OCI-LY7 (cell line): ENCODE data around the gene BAG1. TPM values are rescaled to one million over a fixed set of nuclear protein-coding genes. Genes with fewer than 3 reads are reported as not detected.

Source experiments
- BruUV-seq: library from RNA; stranded (reverse); fragments of 400-500 nt; replicated peaks from 2 replicates; lab custom pipeline; 2021; lab: Mats Ljungman, UMichigan
- CTCF ChIA-PET: fragments of 300-600 bp; sonication (Branson Sonifier 250); formaldehyde crosslinking; loops from one replicate; lab custom pipeline; 2022; ENCODE audit warnings: antibody characterized with exemption; ENCODE audit not compliant: unreplicated experiment; lab: Charles Lee
- POLR2A ChIA-PET: fragments of 300-600 bp; sonication (Branson Sonifier 250); formaldehyde crosslinking; loops from one replicate; lab custom pipeline; 2022; ENCODE audit warnings: antibody characterized with exemption; lab: Charles Lee
- DNase-seq: peaks from one replicate; pipeline ENCODE4 v3.0.0-alpha.2; 2015; ENCODE audit warnings: low spot score
- H2AFZ ChIP-seq: fragments of 200-600 bp; sonication (generic), shearing (Covaris generic); 2 replicates; pipeline ENCODE4 v1.6.1; 2014; ENCODE audit warnings: mild to moderate bottlenecking, antibody characterized with exemption, low read length, moderate library complexity
- H3K27ac ChIP-seq: fragments of 200-600 bp; sonication (generic); 2 replicates; pipeline ENCODE4 v1.5.1; 2014; ENCODE audit warnings: mixed run types, low read depth, mild to moderate bottlenecking, moderate library complexity, low read length, inconsistent platforms; ENCODE audit not compliant: poor library complexity, severe bottlenecking
- H3K36me3 ChIP-seq: fragments of 200-600 bp; sonication (generic); 2 replicates; pipeline ENCODE4 v1.6.1; 2014; ENCODE audit warnings: mild to moderate bottlenecking, antibody characterized with exemption, low read length, moderate library complexity, mixed read lengths; ENCODE audit not compliant: insufficient read depth
- H3K4me1 ChIP-seq: fragments of 200-600 bp; sonication (generic); 2 replicates; pipeline ENCODE4 v1.5.1; 2014; ENCODE audit warnings: mild to moderate bottlenecking, low read length; ENCODE audit not compliant: insufficient read depth, poor library complexity, severe bottlenecking
- H3K4me2 ChIP-seq: fragments of 200-600 bp; sonication (generic); 2 replicates; pipeline ENCODE4 v1.6.1; 2014; ENCODE audit warnings: mild to moderate bottlenecking, low read length
- H3K4me3 ChIP-seq: fragments of 200-600 bp; sonication (generic); 2 replicates; pipeline ENCODE4 v1.5.1; 2014; ENCODE audit warnings: mild to moderate bottlenecking, low read depth, low read length; ENCODE audit not compliant: poor library complexity, severe bottlenecking
- H3K79me2 ChIP-seq: fragments of 200-600 bp; sonication (generic); 2 replicates; pipeline ENCODE4 v1.6.1; 2016; ENCODE audit warnings: low read depth, mild to moderate bottlenecking, low read length, moderate library complexity, mixed read lengths; ENCODE audit not compliant: insufficient read depth
- H3K9me2 ChIP-seq: fragments of 200-600 bp; sonication (generic); 2 replicates; pipeline ENCODE4 v1.6.1; 2016; ENCODE audit warnings: mild to moderate bottlenecking, low read length, mixed read lengths; ENCODE audit not compliant: insufficient read depth
- H3K9me3 ChIP-seq: fragments of 200-600 bp; sonication (generic); 2 replicates; pipeline ENCODE4 v1.6.1; 2014; ENCODE audit warnings: mild to moderate bottlenecking, mixed run types, low read length, mixed read lengths
- H4K20me1 ChIP-seq: fragments of 200-600 bp; sonication (generic); 2 replicates; pipeline ENCODE4 v1.6.1; 2014; ENCODE audit warnings: mild to moderate bottlenecking, antibody characterized with exemption, low read length, moderate library complexity, mixed read lengths; ENCODE audit not compliant: insufficient read depth
- EZH2phosphoT487 ChIP-seq: fragments of 200-600 bp; sonication (generic); IDR thresholded peaks from 2 replicates; pipeline ENCODE4 v1.6.1; 2018; ENCODE audit warnings: low read depth, borderline replicate concordance, mild to moderate bottlenecking, mixed run types, antibody characterized with exemption, low read length, moderate library complexity, mixed read lengths
- intact Hi-C: fragments of 100-400 bp; cut with micrococcal nuclease; formaldehyde crosslinking; loops from one replicate; pipeline ENCODE4 v1.10.0; 2022; ENCODE audit not compliant: unreplicated experiment
- total RNA-seq, 2 experiments: library from RNA; depleted of rRNA in 1 of 2; stranded (reverse); fragments of >200 nt in 1 of 2; shearing (Covaris generic) in 1 of 2; gene quantifications; 2 replicates each; pipeline ENCODE4 v1.2.3, GENCODE V29; 2014 to 2022
- TF ChIP-seq, protein P1 (sequence below): fragments of 200-600 bp; sonication (generic); conservative IDR thresholded peaks from 2 replicates; pipeline ENCODE4 v1.5.1; 2014; ENCODE audit warnings: mild to moderate bottlenecking, antibody characterized with exemption, low read length, moderate library complexity, mixed read lengths

Gene BAG1
- total RNA-seq, 2 experiments from 2014 or later = 48.1 to 86.0 TPM

- peak overlapping the region; percentile 69 for H3K27ac ChIP-seq
- ChIA-PET CTCF (interaction anchor here (0.9 kb wide), 1 partner anchor 30 kb away, joined by 3 read pairs; no protein-coding TSS in a partner anchor), POLR2A (interaction anchor here (1.2 to 1.3 kb wide), 3 partner anchors 10 to 21 kb away, joined by 3 read pairs; no protein-coding TSS in a partner anchor)
- H3K9me2 ChIP-seq = no peaks in the 10 kb centered on the region
- H3K4me2 ChIP-seq = peak overlapping the region; percentile 68
- intact Hi-C loops = loop anchor here (5.0 to 10.0 kb wide), 2 partner anchors 195 to 637 kb away; partner anchors contain the start of gene DNAJA1
- no peaks in the 10 kb centered on the region for H3K79me2 ChIP-seq
- TF ChIP-seq, protein P1, sequence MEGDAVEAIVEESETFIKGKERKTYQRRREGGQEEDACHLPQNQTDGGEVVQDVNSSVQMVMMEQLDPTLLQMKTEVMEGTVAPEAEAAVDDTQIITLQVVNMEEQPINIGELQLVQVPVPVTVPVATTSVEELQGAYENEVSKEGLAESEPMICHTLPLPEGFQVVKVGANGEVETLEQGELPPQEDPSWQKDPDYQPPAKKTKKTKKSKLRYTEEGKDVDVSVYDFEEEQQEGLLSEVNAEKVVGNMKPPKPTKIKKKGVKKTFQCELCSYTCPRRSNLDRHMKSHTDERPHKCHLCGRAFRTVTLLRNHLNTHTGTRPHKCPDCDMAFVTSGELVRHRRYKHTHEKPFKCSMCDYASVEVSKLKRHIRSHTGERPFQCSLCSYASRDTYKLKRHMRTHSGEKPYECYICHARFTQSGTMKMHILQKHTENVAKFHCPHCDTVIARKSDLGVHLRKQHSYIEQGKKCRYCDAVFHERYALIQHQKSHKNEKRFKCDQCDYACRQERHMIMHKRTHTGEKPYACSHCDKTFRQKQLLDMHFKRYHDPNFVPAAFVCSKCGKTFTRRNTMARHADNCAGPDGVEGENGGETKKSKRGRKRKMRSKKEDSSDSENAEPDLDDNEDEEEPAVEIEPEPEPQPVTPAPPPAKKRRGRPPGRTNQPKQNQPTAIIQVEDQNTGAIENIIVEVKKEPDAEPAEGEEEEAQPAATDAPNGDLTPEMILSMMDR = no peak
- TF ChIP-seq EZH2phosphoT487 = no peak
- H3K4me1 ChIP-seq = peaks cover 63% of the 10 kb centered on the region
- peak overlapping the region; percentile 45 for H3K4me3 ChIP-seq
- no peaks in the 10 kb centered on the region for H3K9me3 ChIP-seq
- BruUV-seq = no TSS peak
- H2AFZ ChIP-seq = peak overlapping the region; percentile 80; the same call in 1 of the 2 replicates
- H3K36me3 ChIP-seq = no peaks in the 10 kb centered on the region
- H4K20me1 ChIP-seq = no peaks in the 10 kb centered on the region
- DNase-seq = peak; percentile 69
Measured at GRCh38 chr9:33222031-33222430, 42.5 kb downstream of the BAG1 start.

DNA sequence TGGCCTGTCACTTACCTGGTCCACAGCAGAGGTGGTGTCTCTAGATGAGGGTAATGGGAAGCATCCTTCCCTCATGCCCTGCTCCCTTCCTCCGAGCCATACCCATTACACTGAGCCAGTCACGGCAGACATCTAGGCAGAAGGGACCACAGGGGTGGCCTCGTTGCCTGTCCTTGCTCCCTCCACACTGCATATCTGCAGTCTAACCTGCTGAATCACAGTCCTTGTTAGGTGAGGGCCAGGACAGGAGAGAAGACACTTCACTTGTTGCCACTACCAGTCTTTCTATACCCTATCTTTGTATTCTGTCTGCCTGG is 43.0 kb downstream of the BAG1 start:
- peak overlapping the region; percentile 68 for H3K4me2 ChIP-seq
- H3K4me3 ChIP-seq = peak overlapping the region; percentile 45
- CTCF ChIA-PET = no interaction called here
- H4K20me1 ChIP-seq = no peaks in the 10 kb centered on the region
- no peaks in the 10 kb centered on the region for H3K36me3 ChIP-seq
- DNase-seq = no peak
- peaks cover 58% of the 10 kb centered on the region for H3K4me1 ChIP-seq
- POLR2A ChIA-PET = interaction anchor here (1.2 kb wide), 1 partner anchor 9 kb away, joined by 3 read pairs; no protein-coding TSS in a partner anchor
- peak overlapping the region; percentile 69 for H3K27ac ChIP-seq
- H3K79me2 ChIP-seq = no peaks in the 10 kb centered on the region
- peak overlapping the region; percentile 80 for H2AFZ ChIP-seq
- H3K9me2 ChIP-seq = no peaks in the 10 kb centered on the region
- intact Hi-C loops = loop anchor here (5.0 to 10.0 kb wide), 2 partner anchors 194 to 637 kb away; partner anchors contain the start of gene DNAJA1
- no peaks in the 10 kb centered on the region for H3K9me3 ChIP-seq
- TF ChIP-seq, protein P1 = no peak
- TF ChIP-seq EZH2phosphoT487 = no peak
- BruUV-seq = TSS peak; percentile 67
